K562 (cell line): ENCODE results near the gene FAM149B1. TPM values are rescaled to one million over a fixed set of nuclear protein-coding genes. Genes with fewer than 3 reads are reported as not detected.

Source experiments
- ATAC-seq: fragments of 200-7000 bp; cut with Tn5 transposase; 3 replicates; pipeline ENCODE4 v1.9.1; 2020; ENCODE audit warnings: moderate library complexity
- BruUV-seq: library from RNA; stranded (reverse); fragments of 400-500 nt; replicated peaks from 2 replicates; lab custom pipeline; 2021; lab: Mats Ljungman, UMichigan
- CTCF ChIA-PET: fragments of 300-600 bp; formaldehyde crosslinking; extraction: SDS; loops from one replicate; lab custom pipeline; 2021; ENCODE audit warnings: low intra/inter-chr PET ratio; lab: Yijun Ruan, JAX
- POLR2A ChIA-PET: fragments of 300-600, 350-650 bp; sonication (Branson Sonifier 250); formaldehyde crosslinking; extraction: SDS; loops from one replicate; lab custom pipeline; 2021; ENCODE audit warnings: antibody characterized with exemption, inconsistent platforms; lab: Yijun Ruan, JAX
- DNase-seq, 4 experiments: peaks; one replicate each; pipeline versions ENCODE4 v3.0.0 to v3.0.0-alpha.2; 2011 to 2018; ENCODE audit warnings: low spot score in 3 of 4, mixed read lengths in 3 of 4; ENCODE audit errors: extremely low read depth in 1 of 4
- FAIRE-seq: peaks from 2 replicates; lab custom pipeline; 2011; peaks lifted over from hg19 to GRCh38; lab: Jason Lieb, UNC
- H2AFZ ChIP-seq: 2 replicates; pipeline ENCODE4 v1.6.0; 2011; ENCODE audit warnings: low read depth, low read length, control low read depth, inconsistent platforms
- H3K27ac ChIP-seq: fragments of 200-600 bp; 3 replicates; pipeline ENCODE4 v1.8.0; 2011; ENCODE audit warnings: low read depth, mild to moderate bottlenecking, control low read depth, inconsistent platforms, low read length, moderate library complexity, mixed read lengths; ENCODE audit errors: extremely low read depth
- H3K27me3 ChIP-seq, 2 experiments: fragments of 300-600 bp in 1 of 2; 2 replicates in 1 of 2; 3 replicates in 1 of 2; pipeline versions ENCODE4 v1.6.0 to v1.8.0; 2011; ENCODE audit warnings: inconsistent platforms in 2 of 2, low read length in 2 of 2, mild to moderate bottlenecking in 1 of 2, mixed read lengths in 1 of 2, moderate library complexity in 1 of 2; ENCODE audit not compliant: control insufficient read depth in 2 of 2, insufficient read depth in 2 of 2
- H3K36me3 ChIP-seq: fragments of 300-600 bp; 3 replicates; pipeline ENCODE4 v1.8.0; 2011; ENCODE audit warnings: mild to moderate bottlenecking, low read length, inconsistent platforms; ENCODE audit not compliant: control insufficient read depth, insufficient read depth
- H3K4me1 ChIP-seq, 2 experiments: fragments of 200-600 bp in 1 of 2; replicated peaks in 1 of 2; 2 replicates in 1 of 2; 3 replicates in 1 of 2; pipeline versions ENCODE4 v1.5.1 to v1.8.0; 2011; ENCODE audit warnings: inconsistent platforms in 2 of 2, low read length in 2 of 2, mild to moderate bottlenecking in 1 of 2, mixed read lengths in 1 of 2, moderate library complexity in 1 of 2; ENCODE audit not compliant: control insufficient read depth in 2 of 2, insufficient read depth in 2 of 2
- H3K4me2 ChIP-seq: 2 replicates; pipeline ENCODE4 v1.6.1; 2011; ENCODE audit warnings: low read length, control low read depth, inconsistent platforms, mixed read lengths; ENCODE audit not compliant: insufficient read depth
- H3K4me3 ChIP-seq: fragments of 200-600 bp; sonication (generic), shearing (Covaris generic); 2 replicates; pipeline ENCODE4 v1.5.1; 2016; ENCODE audit warnings: control low read depth, inconsistent platforms
- H3K79me2 ChIP-seq: fragments of 200-600 bp; 3 replicates; pipeline ENCODE4 v1.8.0; 2011; ENCODE audit warnings: low read length, inconsistent platforms; ENCODE audit not compliant: control insufficient read depth, insufficient read depth
- H3K9ac ChIP-seq, 2 experiments: 2 replicates each; pipeline versions ENCODE4 v1.6.0 to v1.6.1; 2011; ENCODE audit warnings: low read depth in 2 of 2, low read length in 2 of 2, control low read depth in 1 of 2, inconsistent platforms in 1 of 2, mild to moderate bottlenecking in 1 of 2, mixed read lengths in 1 of 2; ENCODE audit not compliant: insufficient read depth in 1 of 2
- H3K9me1 ChIP-seq: one replicate; pipeline ENCODE4 v1.6.0; 2011; ENCODE audit warnings: inconsistent platforms, mild to moderate bottlenecking, low read length, moderate library complexity; ENCODE audit not compliant: control insufficient read depth, insufficient read depth
- H3K9me3 ChIP-seq: replicated peaks from 2 replicates; pipeline ENCODE4 v1.5.1; 2011; ENCODE audit warnings: low read depth, low read length, inconsistent platforms; ENCODE audit not compliant: control insufficient read depth, insufficient read depth
- H4K20me1 ChIP-seq: replicated peaks from 2 replicates; pipeline ENCODE4 v1.6.1; 2011; ENCODE audit warnings: low read length, inconsistent platforms, mixed read lengths; ENCODE audit not compliant: control insufficient read depth, insufficient read depth
- DPF2 ChIP-seq: fragments of 450-650 bp; IDR thresholded peaks from 2 replicates; pipeline ENCODE4 v1.6.1; 2016
- FOXJ3 ChIP-seq: sonication (generic); formaldehyde crosslinking; IDR thresholded peaks from 2 replicates; pipeline ENCODE4 v1.4.0; 2020; ENCODE audit warnings: mild to moderate bottlenecking, missing genetic modification reagents
- FOXP4 ChIP-seq: sonication (generic); formaldehyde crosslinking; IDR thresholded peaks from 2 replicates; pipeline ENCODE4 v1.8.0; 2022; ENCODE audit warnings: mild to moderate bottlenecking, missing genetic modification reagents, borderline replicate concordance
- KDM1A ChIP-seq, 2 experiments: fragments of 450-650 bp; IDR thresholded peaks; 2 replicates each; pipeline ENCODE4 v1.6.1; 2016; ENCODE audit warnings: mild to moderate bottlenecking in 2 of 2
- MEF2D ChIP-seq: conservative IDR thresholded peaks from 2 replicates; pipeline ENCODE4 v1.6.1; 2016; ENCODE audit warnings: low read depth, missing genetic modification characterization, missing compliant biosample characterization
- WGBS: fragments of 100-300 bp; shearing (Covaris generic); methylation state at CpG from one replicate; pipeline ENCODE4 v1.1.6; 2016; ENCODE audit warnings: low coverage, mixed read lengths; ENCODE audit not compliant: insufficient coverage; ENCODE audit errors: missing lambda C conversion rate; 5-methylcytosine and 5-hydroxymethylcytosine counted together
- in situ Hi-C: fragments of 300-500 bp; cut with MboI; formaldehyde crosslinking; loops from 4 replicates; pipeline ENCODE4 v1.15.0; 2018; ENCODE audit warnings: inconsistent platforms, mixed read lengths
- intact Hi-C: fragments of 100-400 bp; cut with micrococcal nuclease; formaldehyde crosslinking; loops from 2 replicates; pipeline ENCODE4 v1.14.2; 2022
- polyA plus RNA-seq, 8 experiments: library from polyadenylated mRNA; depleted of rRNA in 4 of 8; stranded (reverse) in 5 of 8; unstranded in 3 of 8; fragments of >200 nt; fragmentation: Nextera tagmentation in 2 of 8; fragmentation: Illumina TruSeq in 1 of 8; extraction: Ambion mirVana in 2 of 8; extraction: Trizol in 1 of 8; gene quantifications; 2 replicates each; pipeline versions ENCODE4 v1.2.1 to v1.2.3, GENCODE V29; 2011 to 2014; ENCODE audit warnings: inconsistent platforms in 1 of 8, missing spikeins in 1 of 8
- total RNA-seq, 7 experiments: library from RNA; depleted of rRNA in 6 of 7; stranded (reverse); fragments of >200 nt in 6 of 7; fragmentation: Illumina TruSeq in 2 of 7; extraction: Trizol in 2 of 7; gene quantifications; 2 replicates each; pipeline versions ENCODE4 v1.2.1 to v1.2.3, GENCODE V29; 2011 to 2021; ENCODE audit warnings: low replicate concordance in 1 of 7

The FAM149B1 gene
- total and polyA plus RNA-seq, 9 of the 15 experiments (the other 6 are each of a cell fraction or from before 2014, with no cell fraction given): 4.2 to 18.5 (median 9.3) TPM

- no peaks in the 10 kb centered on the region for H3K79me2 ChIP-seq
- no TSS peak for BruUV-seq
- H3K9ac ChIP-seq: no peak overlapping the region
- no peak for ATAC-seq
- no peak overlapping the region for H3K27ac ChIP-seq
- in situ Hi-C loops: no loop called here
- no peak overlapping the region for H3K4me2 ChIP-seq
- no peaks in the 10 kb centered on the region for H3K9me3 ChIP-seq
- H3K4me3 ChIP-seq: no peak overlapping the region
- POLR2A ChIA-PET: interaction anchor here (0.6 kb wide), 1 partner anchor 254 kb away, joined by 3 read pairs; no protein-coding TSS in a partner anchor
- WGBS: 92% methylated on average over 1 of the region's 1 CpG
- no peaks in the 10 kb centered on the region for H4K20me1 ChIP-seq
- no peak for FAIRE-seq
- DNase-seq: no peak
- CTCF ChIA-PET: no interaction called here
- H3K4me1 ChIP-seq: peaks cover 0 to 10% of the 10 kb centered on the region in 2 experiments; a peak in 2 of 5 replicates
- intact Hi-C loops: loop anchor here (5.0 kb wide), 1 partner anchor 48 kb away; the partner anchor contains the start of genes ECD and FAM149B1
- TF ChIP-seq KDM1A (IDR thresholded peaks at IDR 0.05): no peak
- TF ChIP-seq FOXP4 (CRISPR knock-in tag): no peak
- no peak for TF ChIP-seq FOXJ3 (CRISPR knock-in tag)
- TF ChIP-seq MEF2D (tag): no peak
- TF ChIP-seq DPF2: no peak
- no peaks in the 10 kb centered on the region for H3K27me3 ChIP-seq
- H2AFZ ChIP-seq: no peak overlapping the region
- no peaks in the 10 kb centered on the region for H3K36me3 ChIP-seq
- H3K9me1 ChIP-seq: no peaks in the 10 kb centered on the region
Observed at GRCh38 chr10:73215749-73216148, 47.8 kb downstream of the FAM149B1 start.
